ENCODE measurements around the gene SLC4A3.

The SLC4A3 gene

GRCh38 chr2:219627103-219628100 is at the start of gene SLC4A3:
Gene SLC4A3 (plus strand): TSS chr2:219627630. CDS start chr2:219627993, 363 bp downstream.
- H3K27ac ChIP-seq = peak within 1 kb of the TSS; percentile 78
- TF ChIP-seq CTCF (conservative IDR thresholded peaks at IDR 0.05) = peak; percentile 45

GRCh38 chr2:219578811-219579613 is 48.4 kb upstream of the SLC4A3 start:
- no peak overlapping the region for H3K27ac ChIP-seq
- no peak for TF ChIP-seq CTCF (conservative IDR thresholded peaks at IDR 0.05)

GRCh38 chr2:219581346-219581745 is 46.1 kb upstream of the SLC4A3 start:
- H3K27ac ChIP-seq = no peak overlapping the region
- no peak for TF ChIP-seq CTCF (conservative IDR thresholded peaks at IDR 0.05)

- H3K27ac ChIP-seq = no peak overlapping the region
- no peak for TF ChIP-seq CTCF (conservative IDR thresholded peaks at IDR 0.05)
These were observed 36.3 kb upstream of the SLC4A3 start for GRCh38 chr2:219591091-219591490.

GRCh38 chr2:219592736-219593135 is 34.7 kb upstream of the SLC4A3 start:
- TF ChIP-seq CTCF (conservative IDR thresholded peaks at IDR 0.05) = no peak

GRCh38 chr2:219593154-219593553 is 34.3 kb upstream of the SLC4A3 start:
- H3K27ac ChIP-seq = no peak overlapping the region
- TF ChIP-seq CTCF (conservative IDR thresholded peaks at IDR 0.05) = no peak

More at GRCh38 chr2:219592736-219593135, 34.7 kb upstream of the SLC4A3 start:
- no peak overlapping the region for H3K27ac ChIP-seq

- H3K27ac ChIP-seq = no peak overlapping the region
These were observed 32.2 kb upstream of the SLC4A3 start for GRCh38 chr2:219595256-219595655.

More at GRCh38 chr2:219595256-219595655, 32.2 kb upstream of the SLC4A3 start:
- TF ChIP-seq CTCF (conservative IDR thresholded peaks at IDR 0.05) = no peak

Measured in VCaP (cell line).